ENCODE measurements around the gene BSN. TPM values are rescaled to one million over a fixed set of nuclear protein-coding genes. Genes with fewer than 3 reads are reported as not detected.

Gene BSN
- total and polyA plus RNA-seq, 2 experiments from 2014 or later, result 1.2 to 2.1 TPM

- DNase-seq (ENCODE audit: low read depth in 1 of 2, low spot score in 1 of 2), result no peak
- Histone ChIP-seq H3K4me3 (no peak overlapping the region), H3K9me3 (ENCODE audit: low read depth) (no peaks in the 10 kb centered on the region), H3K27ac (no peak overlapping the region), H3K4me1 (ENCODE audit: low read depth) (no peaks in the 10 kb centered on the region), H3K27me3 (no peaks in the 10 kb centered on the region), H3K36me3 (no peaks in the 10 kb centered on the region)
- no peak for TF ChIP-seq CTCF (IDR thresholded peaks at IDR 0.05; ENCODE audit: low read depth, low read length)
Measured at GRCh38 chr3:49606427-49606826, 52.1 kb downstream of the BSN start.

- Histone ChIP-seq H3K9me3 (ENCODE audit: low read depth) (no peaks in the 10 kb centered on the region), H3K4me3 (no peak overlapping the region), H3K27me3 (no peaks in the 10 kb centered on the region), H3K27ac (no peak overlapping the region), H3K4me1 (ENCODE audit: low read depth) (no peaks in the 10 kb centered on the region), H3K36me3 (no peaks in the 10 kb centered on the region)
- no peak for TF ChIP-seq CTCF (IDR thresholded peaks at IDR 0.05; ENCODE audit: low read depth, low read length)
- DNase-seq (ENCODE audit: low read depth in 1 of 2, low spot score in 1 of 2), result no peak
Measured at GRCh38 chr3:49607105-49607591, 52.9 kb downstream of the BSN start.

GRCh38 chr3:49607796-49608195 is 53.5 kb downstream of the BSN start:
- Histone ChIP-seq H3K4me3 (no peak overlapping the region), H3K4me1 (ENCODE audit: low read depth) (no peaks in the 10 kb centered on the region), H3K36me3 (no peaks in the 10 kb centered on the region), H3K27ac (no peak overlapping the region), H3K9me3 (ENCODE audit: low read depth) (no peaks in the 10 kb centered on the region), H3K27me3 (no peaks in the 10 kb centered on the region)
- peak; percentile 37 for TF ChIP-seq CTCF (IDR thresholded peaks at IDR 0.05; ENCODE audit: low read depth, low read length)
- DNase-seq (ENCODE audit: low read depth in 1 of 2, low spot score in 1 of 2), result no peak

- DNase-seq (ENCODE audit: low read depth in 1 of 2, low spot score in 1 of 2), result no peak
- Histone ChIP-seq H3K9me3 (ENCODE audit: low read depth) (no peaks in the 10 kb centered on the region), H3K4me1 (ENCODE audit: low read depth) (no peaks in the 10 kb centered on the region), H3K27ac (no peak overlapping the region), H3K36me3 (no peaks in the 10 kb centered on the region), H3K27me3 (no peaks in the 10 kb centered on the region), H3K4me3 (no peak overlapping the region)
- no peak for TF ChIP-seq CTCF (IDR thresholded peaks at IDR 0.05; ENCODE audit: low read depth, low read length)
Measured at GRCh38 chr3:49609314-49609713, 55.0 kb downstream of the BSN start.

GRCh38 chr3:49609815-49610214 is 55.5 kb downstream of the BSN start:
- H3K9me3 ChIP-seq (ENCODE audit: low read depth), result no peaks in the 10 kb centered on the region
- TF ChIP-seq CTCF (IDR thresholded peaks at IDR 0.05; ENCODE audit: low read depth, low read length), result no peak
- no peaks in the 10 kb centered on the region for H3K4me1 ChIP-seq (ENCODE audit: low read depth)
- H3K27ac ChIP-seq, result no peak overlapping the region
- no peak overlapping the region for H3K4me3 ChIP-seq
- no peaks in the 10 kb centered on the region for H3K27me3 ChIP-seq
- no peaks in the 10 kb centered on the region for H3K36me3 ChIP-seq
- no peak for DNase-seq (ENCODE audit: low read depth in 1 of 2, low spot score in 1 of 2)
